Measurements from ENCODE around the gene RABGEF1. TPM values are rescaled to one million over a fixed set of nuclear protein-coding genes. Genes with fewer than 3 reads are reported as not detected.

RABGEF1 gene
- polyA plus RNA-seq, 3 donors: 13.6 to 17.3 (median 17.1) TPM

DNA sequence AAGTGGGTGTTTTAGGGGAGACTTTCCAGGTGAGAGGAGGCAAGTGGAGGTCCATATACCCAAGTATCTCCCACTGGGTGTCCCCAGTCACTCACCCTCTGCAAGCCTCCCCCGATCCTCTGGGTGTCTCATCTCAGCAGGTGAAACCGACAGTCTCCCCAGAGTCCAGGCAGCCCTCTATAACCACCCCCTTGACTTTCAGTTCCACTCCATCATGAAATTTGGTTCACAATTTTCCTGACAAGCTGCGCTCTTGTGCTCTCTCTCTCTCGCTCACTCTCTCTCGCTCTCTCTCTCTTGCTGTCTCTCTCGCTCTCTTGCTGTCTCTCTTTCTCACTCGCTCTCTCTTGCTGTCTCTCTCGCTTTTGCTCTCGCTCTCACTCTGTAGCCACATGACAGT is 8.1 kb upstream of the RABGEF1 start:
- Histone ChIP-seq H3K27me3 (ENCODE audit: control insufficient read depth in 2 of 2, insufficient read depth in 2 of 2, low read length in 2 of 2) (no peaks in the 10 kb centered on the region), H3K4me2 (replicated peaks; ENCODE audit: extremely low read depth, low read length, poor library complexity, severe bottlenecking) (no peak overlapping the region), H2AFZ (ENCODE audit: insufficient read depth, low read depth, low read length, poor library complexity, severe bottlenecking) (no peak overlapping the region), H3K4me3 (replicated peaks in 1 of 3; ENCODE audit: low read depth in 2 of 3, low read length in 3 of 3) (no peak overlapping the region), H3K4me1 (ENCODE audit: control insufficient read depth in 1 of 2, insufficient read depth in 2 of 2, low read length in 2 of 2) (no peaks in the 10 kb centered on the region), H3K9me3 (replicated peaks in 1 of 2; ENCODE audit: control insufficient read depth in 1 of 2, insufficient read depth in 1 of 2, low read length in 2 of 2) (peaks cover 7 to 8% of the 10 kb centered on the region in 2 donors), H3K36me3 (replicated peaks in 1 of 2; ENCODE audit: control insufficient read depth in 1 of 2, insufficient read depth in 2 of 2, low read length in 2 of 2) (peaks cover 0 to 13% of the 10 kb centered on the region in 2 donors), H3K9ac (ENCODE audit: insufficient read depth, low read length, poor library complexity, severe bottlenecking) (no peak overlapping the region), H3K79me2 (ENCODE audit: insufficient read depth, low read length) (peaks cover 6% of the 10 kb centered on the region), H4K20me1 (ENCODE audit: insufficient read depth, low read length) (no peaks in the 10 kb centered on the region), H3K27ac (ENCODE audit: low read depth in 1 of 2, low read length in 2 of 2) (no peak overlapping the region)
- Mint-ChIP-seq H3K27me3 (ENCODE audit: low read depth in 3 of 3) (peaks cover 0 to 5% (median 0%) of the 10 kb centered on the region in 3 donors), H3K4me1 (peaks cover 7% of the 10 kb centered on the region), H3K27ac (peak overlapping the region in 2 of 7 donors; percentile 1 to 21), H3K9me3 (peaks cover 7 to 16% (median 9%) of the 10 kb centered on the region in 7 donors), H3K4me3 (no peak overlapping the region), H3K36me3 (peaks cover 14 to 33% of the 10 kb centered on the region in 2 donors)
- intact Hi-C loops (cut with micrococcal nuclease): loop anchor here in 1 of 2 donors (10.0 kb wide), 1 partner anchor 48 kb away; no protein-coding TSS in a partner anchor
- 87% methylated on average over 9 of the region's 9 CpGs for WGBS (ENCODE audit: insufficient coverage)
- TF ChIP-seq, protein P1, sequence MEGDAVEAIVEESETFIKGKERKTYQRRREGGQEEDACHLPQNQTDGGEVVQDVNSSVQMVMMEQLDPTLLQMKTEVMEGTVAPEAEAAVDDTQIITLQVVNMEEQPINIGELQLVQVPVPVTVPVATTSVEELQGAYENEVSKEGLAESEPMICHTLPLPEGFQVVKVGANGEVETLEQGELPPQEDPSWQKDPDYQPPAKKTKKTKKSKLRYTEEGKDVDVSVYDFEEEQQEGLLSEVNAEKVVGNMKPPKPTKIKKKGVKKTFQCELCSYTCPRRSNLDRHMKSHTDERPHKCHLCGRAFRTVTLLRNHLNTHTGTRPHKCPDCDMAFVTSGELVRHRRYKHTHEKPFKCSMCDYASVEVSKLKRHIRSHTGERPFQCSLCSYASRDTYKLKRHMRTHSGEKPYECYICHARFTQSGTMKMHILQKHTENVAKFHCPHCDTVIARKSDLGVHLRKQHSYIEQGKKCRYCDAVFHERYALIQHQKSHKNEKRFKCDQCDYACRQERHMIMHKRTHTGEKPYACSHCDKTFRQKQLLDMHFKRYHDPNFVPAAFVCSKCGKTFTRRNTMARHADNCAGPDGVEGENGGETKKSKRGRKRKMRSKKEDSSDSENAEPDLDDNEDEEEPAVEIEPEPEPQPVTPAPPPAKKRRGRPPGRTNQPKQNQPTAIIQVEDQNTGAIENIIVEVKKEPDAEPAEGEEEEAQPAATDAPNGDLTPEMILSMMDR (IDR thresholded peaks at IDR 0.05): no peak
- DNase-seq: no peak

DNA sequence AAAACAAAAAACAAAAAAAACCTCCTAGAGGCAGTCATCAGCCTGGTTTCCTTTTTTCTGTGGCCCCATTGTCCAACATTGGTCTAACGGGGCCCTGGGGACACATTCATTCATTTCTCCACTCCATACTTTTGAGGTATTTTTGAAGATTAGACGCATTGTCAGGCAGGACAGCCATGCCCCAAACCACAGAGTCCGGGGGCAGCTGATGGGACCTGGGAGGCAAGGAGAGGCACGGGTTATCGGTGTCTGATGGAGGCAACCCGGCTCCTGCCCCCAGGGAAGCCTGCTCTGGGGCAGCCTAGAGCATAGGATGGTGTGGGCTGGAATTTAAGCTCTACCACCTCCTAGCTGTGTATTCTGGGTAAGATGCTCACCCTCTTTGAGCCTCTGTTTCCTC is 6.5 kb upstream of the RABGEF1 start:
- H3K4me2 ChIP-seq (replicated peaks; ENCODE audit: extremely low read depth, low read length, poor library complexity, severe bottlenecking): no peak overlapping the region
- peaks cover 7 to 14% (median 9%) of the 10 kb centered on the region in 7 donors for H3K9me3 Mint-ChIP-seq
- H3K9me3 ChIP-seq (replicated peaks in 1 of 2; ENCODE audit: control insufficient read depth in 1 of 2, insufficient read depth in 1 of 2, low read length in 2 of 2): peaks cover 7 to 8% of the 10 kb centered on the region in 2 donors
- H3K4me1 ChIP-seq (ENCODE audit: control insufficient read depth in 1 of 2, insufficient read depth in 2 of 2, low read length in 2 of 2): peaks cover 0 to 2% of the 10 kb centered on the region in 2 donors
- no peak overlapping the region for H3K27ac Mint-ChIP-seq
- H3K27me3 Mint-ChIP-seq (ENCODE audit: low read depth in 3 of 3): peaks cover 0 to 5% (median 0%) of the 10 kb centered on the region in 3 donors
- intact Hi-C loops (cut with micrococcal nuclease): loop anchor here in 1 of 2 donors (10.0 kb wide), 1 partner anchor 49 kb away; no protein-coding TSS in a partner anchor
- peaks cover 11% of the 10 kb centered on the region for H3K79me2 ChIP-seq (ENCODE audit: insufficient read depth, low read length)
- H2AFZ ChIP-seq (ENCODE audit: insufficient read depth, low read depth, low read length, poor library complexity, severe bottlenecking): no peak overlapping the region
- H4K20me1 ChIP-seq (ENCODE audit: insufficient read depth, low read length): no peaks in the 10 kb centered on the region
- no peaks in the 10 kb centered on the region for H3K27me3 ChIP-seq (ENCODE audit: control insufficient read depth in 2 of 2, insufficient read depth in 2 of 2, low read length in 2 of 2)
- peaks cover 0 to 13% of the 10 kb centered on the region in 2 donors for H3K36me3 ChIP-seq (replicated peaks in 1 of 2; ENCODE audit: control insufficient read depth in 1 of 2, insufficient read depth in 2 of 2, low read length in 2 of 2)
- peaks cover 16 to 33% of the 10 kb centered on the region in 2 donors for H3K36me3 Mint-ChIP-seq
- no peak overlapping the region for H3K27ac ChIP-seq (ENCODE audit: low read depth in 1 of 2, low read length in 2 of 2)
- H3K4me3 Mint-ChIP-seq: no peak overlapping the region
- no peak overlapping the region for H3K9ac ChIP-seq (ENCODE audit: insufficient read depth, low read length, poor library complexity, severe bottlenecking)
- TF ChIP-seq, protein P1 (IDR thresholded peaks at IDR 0.05): no peak
- no peak for DNase-seq
- H3K4me1 Mint-ChIP-seq: peaks cover 9% of the 10 kb centered on the region
- 100% methylated on average over 2 of the region's 6 CpGs for WGBS (ENCODE audit: insufficient coverage)
- H3K4me3 ChIP-seq (replicated peaks in 1 of 3; ENCODE audit: low read depth in 2 of 3, low read length in 3 of 3): no peak overlapping the region
